Liver (tissue), 9 donors: ENCODE results near the gene IL6. TPM values are rescaled to one million over a fixed set of nuclear protein-coding genes. Genes with fewer than 3 reads are reported as not detected.
A peak's percentile ranks its signal among the peaks of the same experiment; 100 is the strongest.

Experiments
- DNase-seq: peaks from one replicate; pipeline ENCODE4 v3.0.0-alpha.2; 2017; ENCODE audit warnings: low spot score
- H3K27ac ChIP-seq, 2 donors: one replicate each; pipeline ENCODE4 v1.7.0; 2013; ENCODE audit warnings: inconsistent platforms in 2 of 2, low read length in 2 of 2, control low read depth in 1 of 2, low read depth in 1 of 2, mild to moderate bottlenecking in 1 of 2
- H3K27me3 ChIP-seq, 4 donors: one replicate each; pipeline versions ENCODE4 v1.6.1 to v1.7.0; 2013; ENCODE audit warnings: low read length in 3 of 4, inconsistent platforms in 1 of 4, mild to moderate bottlenecking in 1 of 4, moderate library complexity in 1 of 4; ENCODE audit not compliant: control insufficient read depth in 4 of 4, insufficient read depth in 4 of 4
- H3K36me3 ChIP-seq, 4 donors: one replicate each; pipeline versions ENCODE4 v1.6.1 to v1.7.0; 2013; ENCODE audit warnings: low read length in 3 of 4, mild to moderate bottlenecking in 3 of 4, low read depth in 1 of 4, moderate library complexity in 1 of 4; ENCODE audit not compliant: control insufficient read depth in 4 of 4, insufficient read depth in 3 of 4
- H3K4me1 ChIP-seq, 4 donors: one replicate each; pipeline versions ENCODE4 v1.6.1 to v1.7.0; 2013; ENCODE audit warnings: low read length in 3 of 4, mild to moderate bottlenecking in 3 of 4, moderate library complexity in 1 of 4; ENCODE audit not compliant: control insufficient read depth in 4 of 4, insufficient read depth in 4 of 4
- H3K4me3 ChIP-seq, 3 donors: one replicate each; pipeline versions ENCODE4 v1.6.1 to v1.7.0; 2013; ENCODE audit warnings: low read length in 3 of 3, control low read depth in 1 of 3, low read depth in 1 of 3, mild to moderate bottlenecking in 1 of 3
- H3K9ac ChIP-seq, 2 donors: one replicate each; pipeline ENCODE4 v1.7.0; 2013; ENCODE audit warnings: low read length in 2 of 2, mild to moderate bottlenecking in 2 of 2, moderate library complexity in 2 of 2, control low read depth in 1 of 2, low read depth in 1 of 2
- H3K9me3 ChIP-seq, 4 donors: one replicate each; pipeline versions ENCODE4 v1.6.1 to v1.7.0; 2013; ENCODE audit warnings: low read length in 3 of 4; ENCODE audit not compliant: control insufficient read depth in 4 of 4
- ATF3 ChIP-seq: IDR thresholded peaks from 2 replicates; pipeline ENCODE4 v1.6.1; 2016; ENCODE audit warnings: antibody characterized with exemption
- CTCF ChIP-seq: fragments of 150-350 bp; IDR thresholded peaks from 2 replicates; pipeline ENCODE4 v1.5.1; 2017; ENCODE audit warnings: improper control_type of control experiment, low read depth, low read length; ENCODE audit not compliant: missing input control
- HNF4A ChIP-seq, 2 donors: conservative IDR thresholded peaks; 2 replicates each; pipeline ENCODE4 v1.6.1; 2016; ENCODE audit warnings: antibody characterized with exemption in 2 of 2, mild to moderate bottlenecking in 2 of 2
- MAX ChIP-seq: IDR thresholded peaks from 2 replicates; pipeline ENCODE4 v1.6.1; 2016; ENCODE audit warnings: antibody characterized with exemption
- RXRA ChIP-seq, 2 donors: IDR thresholded peaks; 2 replicates each; pipeline ENCODE4 v1.6.1; 2017 to 2018; ENCODE audit warnings: antibody characterized with exemption in 2 of 2, mild to moderate bottlenecking in 1 of 2
- SP1 ChIP-seq: IDR thresholded peaks from 2 replicates; pipeline ENCODE4 v1.6.1; 2018; ENCODE audit warnings: antibody characterized with exemption, mild to moderate bottlenecking
- TAF1 ChIP-seq: conservative IDR thresholded peaks from 2 replicates; pipeline ENCODE4 v1.6.1; 2016; ENCODE audit warnings: antibody characterized with exemption, mild to moderate bottlenecking
- WGBS: extraction: QIAGEN DNeasy Blood & Tissue Kit; methylation state at CpG from one replicate; pipeline ENCODE4 v1.1.7; 2013; 5-methylcytosine and 5-hydroxymethylcytosine counted together
- polyA plus RNA-seq, 2 donors: library from polyadenylated mRNA; stranded (reverse) in 1 of 2; unstranded in 1 of 2; fragments of 200-250 nt in 1 of 2; fragments of >200 nt in 1 of 2; fragmentation: Nextera tagmentation in 1 of 2; extraction: Ambion mirVana in 1 of 2; gene quantifications; one replicate each; pipeline versions ENCODE4 v1.2.1 to v1.2.3, GENCODE V29; 2013 to 2015
- total RNA-seq, 2 donors: library from RNA; depleted of rRNA; stranded (reverse); fragments of >200 nt; gene quantifications; one replicate each; pipeline ENCODE4 v1.2.3, GENCODE V29; 2014
- TF ChIP-seq, protein P1 (sequence below): IDR thresholded peaks from 2 replicates; pipeline ENCODE4 v1.6.1; 2016; ENCODE audit warnings: antibody characterized with exemption
- donor health status: healthy.
- donor health status: healthy.
- donor health status: healthy.
- donor health status: healthy.
- donor health status: healthy.

IL6 gene
- total and polyA plus RNA-seq, 4 donors, result 0.17 TPM; not detected in 3

DNA sequence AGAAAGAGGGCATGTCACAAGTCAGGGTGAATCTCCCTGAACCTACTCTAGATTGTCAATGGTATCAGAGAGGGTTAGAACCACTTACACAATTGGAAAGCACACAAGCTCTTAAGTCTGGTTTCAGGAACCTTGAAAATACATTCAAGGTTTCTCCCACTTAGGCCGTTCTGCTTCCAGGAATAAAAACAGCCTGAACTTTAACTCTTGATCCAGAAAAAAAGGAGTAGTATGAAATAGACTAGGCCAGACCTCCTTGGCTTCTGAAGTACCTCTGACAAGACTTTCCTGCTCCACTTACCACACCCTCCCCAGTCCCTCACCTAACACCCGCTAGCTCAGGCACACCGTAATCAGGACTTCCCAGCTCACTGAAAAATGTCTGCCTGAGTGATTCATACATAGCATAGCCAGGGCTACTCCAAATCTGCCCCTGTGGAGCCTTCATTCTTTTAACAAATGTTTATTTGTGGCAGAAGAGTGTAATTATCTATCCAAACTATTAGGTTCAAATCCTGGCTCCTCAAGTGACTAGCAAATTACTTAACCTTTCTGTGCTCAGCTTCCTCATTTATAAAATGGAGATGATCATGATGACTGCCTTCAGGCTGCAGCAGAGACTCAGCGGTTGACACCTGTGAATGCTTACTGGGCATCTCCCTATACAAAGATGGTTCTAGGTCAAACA is 30.3 kb upstream of the IL6 start:
- H3K27me3 ChIP-seq, result no peaks in the 10 kb centered on the region
- DNase-seq, result no peak
- TF ChIP-seq ATF3 (no peak), SP1 (no peak), RXRA (IDR thresholded peaks at IDR 0.05) (no peak), TAF1 (no peak)
- TF ChIP-seq, protein P1, sequence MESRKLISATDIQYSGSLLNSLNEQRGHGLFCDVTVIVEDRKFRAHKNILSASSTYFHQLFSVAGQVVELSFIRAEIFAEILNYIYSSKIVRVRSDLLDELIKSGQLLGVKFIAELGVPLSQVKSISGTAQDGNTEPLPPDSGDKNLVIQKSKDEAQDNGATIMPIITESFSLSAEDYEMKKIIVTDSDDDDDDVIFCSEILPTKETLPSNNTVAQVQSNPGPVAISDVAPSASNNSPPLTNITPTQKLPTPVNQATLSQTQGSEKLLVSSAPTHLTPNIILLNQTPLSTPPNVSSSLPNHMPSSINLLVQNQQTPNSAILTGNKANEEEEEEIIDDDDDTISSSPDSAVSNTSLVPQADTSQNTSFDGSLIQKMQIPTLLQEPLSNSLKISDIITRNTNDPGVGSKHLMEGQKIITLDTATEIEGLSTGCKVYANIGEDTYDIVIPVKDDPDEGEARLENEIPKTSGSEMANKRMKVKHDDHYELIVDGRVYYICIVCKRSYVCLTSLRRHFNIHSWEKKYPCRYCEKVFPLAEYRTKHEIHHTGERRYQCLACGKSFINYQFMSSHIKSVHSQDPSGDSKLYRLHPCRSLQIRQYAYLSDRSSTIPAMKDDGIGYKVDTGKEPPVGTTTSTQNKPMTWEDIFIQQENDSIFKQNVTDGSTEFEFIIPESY, result no peak
- H3K27ac ChIP-seq, result no peak overlapping the region
- no peaks in the 10 kb centered on the region for H3K36me3 ChIP-seq
- WGBS, result 88% methylated on average over 4 of the region's 4 CpGs
- H3K4me1 ChIP-seq, result peaks cover 0 to 7% (median 2%) of the 10 kb centered on the region in 4 donors
- no peaks in the 10 kb centered on the region for H3K9me3 ChIP-seq
- H3K4me3 ChIP-seq, result no peak overlapping the region
- no peak overlapping the region for H3K9ac ChIP-seq

DNA sequence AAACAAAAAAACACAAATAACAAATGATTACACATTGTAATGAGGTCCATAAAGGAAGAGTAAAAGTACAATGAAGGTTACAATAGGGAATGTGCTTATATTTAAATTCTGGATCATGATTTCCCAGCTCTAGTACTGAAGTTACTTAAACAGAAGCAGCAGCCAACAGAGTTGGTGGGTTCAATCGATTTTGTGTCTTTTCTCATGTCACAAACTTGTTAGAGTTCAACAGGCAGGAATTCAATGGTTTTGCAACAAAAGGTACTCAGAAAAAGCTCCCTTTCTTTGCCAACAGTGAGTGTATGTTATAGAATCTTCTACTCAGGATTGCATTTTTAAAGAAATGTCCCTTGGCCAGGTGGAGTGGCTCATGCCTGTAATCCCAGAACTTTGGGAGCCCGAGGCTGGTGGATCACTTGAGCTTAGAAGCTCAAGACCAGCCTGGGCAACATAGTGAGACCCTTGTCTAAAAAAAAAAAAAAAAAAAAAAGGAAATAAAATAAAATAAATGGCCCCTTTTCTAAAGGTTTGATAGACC is 29.6 kb upstream of the IL6 start:
- H3K9me3 ChIP-seq, result no peaks in the 10 kb centered on the region
- WGBS, result 50% methylated on average over 2 of the region's 2 CpGs
- TF ChIP-seq HNF4A (conservative IDR thresholded peaks at IDR 0.05) (peak in 1 of 2 donors; percentile 13), RXRA (IDR thresholded peaks at IDR 0.05) (no peak)
- H3K27ac ChIP-seq, result no peak overlapping the region
- no peak overlapping the region for H3K4me3 ChIP-seq
- H3K9ac ChIP-seq, result no peak overlapping the region
- H3K4me1 ChIP-seq, result peaks cover 0 to 7% (median 2%) of the 10 kb centered on the region in 4 donors
- H3K27me3 ChIP-seq, result no peaks in the 10 kb centered on the region
- H3K36me3 ChIP-seq, result no peaks in the 10 kb centered on the region
- DNase-seq, result no peak

- no peaks in the 10 kb centered on the region for H3K9me3 ChIP-seq
- no peak for DNase-seq
- WGBS, result 52% methylated on average over 2 of the region's 2 CpGs
- no peaks in the 10 kb centered on the region for H3K36me3 ChIP-seq
- H3K9ac ChIP-seq, result no peak overlapping the region
- H3K27me3 ChIP-seq, result no peaks in the 10 kb centered on the region
- H3K27ac ChIP-seq, result no peak overlapping the region
- TF ChIP-seq CTCF, result no peak
- peak; percentile 21 for TF ChIP-seq MAX
- H3K4me1 ChIP-seq, result peaks cover 0 to 7% (median 2%) of the 10 kb centered on the region in 4 donors
- no peak overlapping the region for H3K4me3 ChIP-seq
Measured at GRCh38 chr7:22697876-22698606, 29.0 kb upstream of the IL6 start.
